Stimulated activated naive CD8-positive, alpha-beta T cell treated with anti-CD3 and anti-CD28 coated beads, Interleukin-15, Interleukin-2, amounts not matched to agents 100 ng/mL and 50 ng/mL, for 24 hours (primary cell): Measurements from ENCODE around the gene C4BPA.

Experiments
- H3K27ac Mint-ChIP-seq: one replicate; pipeline ENCODE4 v1.8.0; 2021; ENCODE audit warnings: mild to moderate bottlenecking, mixed read lengths
- H3K27me3 Mint-ChIP-seq: one replicate; pipeline ENCODE4 v1.8.0; 2021; ENCODE audit warnings: mixed read lengths
- H3K36me3 Mint-ChIP-seq: one replicate; pipeline ENCODE4 v1.8.0; 2021; ENCODE audit warnings: low read depth, mixed read lengths
- H3K4me1 Mint-ChIP-seq: one replicate; pipeline ENCODE4 v1.8.0; 2021; ENCODE audit warnings: low read depth, mixed read lengths
- H3K4me3 Mint-ChIP-seq: one replicate; pipeline ENCODE4 v1.8.0; 2021; ENCODE audit warnings: mild to moderate bottlenecking, mixed read lengths
- H3K9me3 Mint-ChIP-seq: one replicate; pipeline ENCODE4 v1.8.0; 2021; ENCODE audit warnings: mixed read lengths

C4BPA gene

GRCh38 chr1:207173396-207173795 is 69.4 kb downstream of the C4BPA start:
- H3K9me3 Mint-ChIP-seq, result no peaks in the 10 kb centered on the region
- no peaks in the 10 kb centered on the region for H3K4me1 Mint-ChIP-seq
- H3K27ac Mint-ChIP-seq, result no peak overlapping the region
- no peaks in the 10 kb centered on the region for H3K36me3 Mint-ChIP-seq
- no peaks in the 10 kb centered on the region for H3K27me3 Mint-ChIP-seq
- H3K4me3 Mint-ChIP-seq, result no peak overlapping the region

DNA sequence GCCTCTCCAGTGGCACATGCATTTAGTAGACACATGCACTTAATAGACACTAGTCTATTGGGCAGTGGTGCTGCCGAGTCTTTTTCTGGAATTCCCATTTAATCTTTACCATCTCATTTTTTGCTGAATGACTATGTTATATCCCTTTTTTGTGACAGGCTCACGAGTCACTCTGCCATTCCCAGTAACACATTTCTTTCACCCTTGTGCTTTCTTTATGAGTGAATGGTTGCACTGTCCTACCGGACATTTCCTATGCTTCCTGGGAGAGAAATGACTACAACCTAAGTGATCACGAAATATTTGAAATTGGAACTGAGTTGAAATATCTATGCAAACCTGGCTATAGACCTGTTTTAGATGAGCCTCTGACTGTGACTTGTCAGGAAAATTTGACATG is 70.9 kb downstream of the C4BPA start:
- no peak overlapping the region for H3K4me3 Mint-ChIP-seq
- no peaks in the 10 kb centered on the region for H3K9me3 Mint-ChIP-seq
- no peaks in the 10 kb centered on the region for H3K4me1 Mint-ChIP-seq
- no peaks in the 10 kb centered on the region for H3K36me3 Mint-ChIP-seq
- H3K27me3 Mint-ChIP-seq, result no peaks in the 10 kb centered on the region
- H3K27ac Mint-ChIP-seq, result no peak overlapping the region

DNA sequence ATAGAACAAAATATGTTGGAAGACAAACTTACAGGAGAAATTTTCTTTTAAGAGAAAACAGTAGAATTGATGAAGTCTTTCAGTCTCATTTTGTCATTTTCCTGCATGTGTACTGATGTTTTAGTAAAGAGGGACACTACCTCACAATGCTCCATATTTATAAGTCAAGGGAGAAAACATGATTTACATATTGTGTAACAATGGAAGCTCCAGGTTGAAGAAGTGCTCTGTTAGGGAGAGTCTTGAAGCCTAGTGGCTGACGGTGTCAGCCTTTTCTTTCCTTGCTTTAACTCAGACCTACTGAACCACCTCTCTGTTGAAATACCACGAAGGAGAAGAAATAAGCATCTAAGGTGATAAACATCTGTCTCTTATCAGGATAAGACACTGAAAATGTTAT is 75.0 kb downstream of the C4BPA start:
- H3K4me1 Mint-ChIP-seq, result no peaks in the 10 kb centered on the region

DNA sequence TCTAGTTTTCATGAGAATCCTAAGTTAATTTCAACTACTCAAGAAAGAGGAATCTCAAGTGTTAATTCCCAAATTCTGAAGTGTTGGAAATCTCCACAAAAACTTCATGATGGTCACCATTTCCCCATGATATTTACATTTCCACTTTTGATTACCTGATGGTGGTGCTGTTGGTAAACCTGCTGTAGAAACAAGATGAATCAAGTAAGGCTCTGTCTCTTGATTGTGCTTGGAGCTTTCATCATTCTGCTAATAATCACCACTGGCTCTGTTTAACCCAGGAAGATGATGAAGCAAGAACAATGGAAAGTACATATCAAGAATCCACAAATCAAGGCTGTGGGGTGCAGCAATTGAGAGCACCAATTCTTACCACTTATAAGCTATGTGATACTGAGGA is 77.8 kb downstream of the C4BPA start:
- no peak overlapping the region for H3K27ac Mint-ChIP-seq
- H3K4me1 Mint-ChIP-seq, result no peaks in the 10 kb centered on the region
- no peak overlapping the region for H3K4me3 Mint-ChIP-seq
- H3K36me3 Mint-ChIP-seq, result no peaks in the 10 kb centered on the region
- H3K9me3 Mint-ChIP-seq, result no peaks in the 10 kb centered on the region
- no peaks in the 10 kb centered on the region for H3K27me3 Mint-ChIP-seq

More for the DNA sequence above, 75.0 kb downstream of the C4BPA start:
- Mint-ChIP-seq H3K36me3 (no peaks in the 10 kb centered on the region), H3K4me3 (no peak overlapping the region), H3K27me3 (no peaks in the 10 kb centered on the region), H3K9me3 (no peaks in the 10 kb centered on the region), H3K27ac (no peak overlapping the region)

DNA sequence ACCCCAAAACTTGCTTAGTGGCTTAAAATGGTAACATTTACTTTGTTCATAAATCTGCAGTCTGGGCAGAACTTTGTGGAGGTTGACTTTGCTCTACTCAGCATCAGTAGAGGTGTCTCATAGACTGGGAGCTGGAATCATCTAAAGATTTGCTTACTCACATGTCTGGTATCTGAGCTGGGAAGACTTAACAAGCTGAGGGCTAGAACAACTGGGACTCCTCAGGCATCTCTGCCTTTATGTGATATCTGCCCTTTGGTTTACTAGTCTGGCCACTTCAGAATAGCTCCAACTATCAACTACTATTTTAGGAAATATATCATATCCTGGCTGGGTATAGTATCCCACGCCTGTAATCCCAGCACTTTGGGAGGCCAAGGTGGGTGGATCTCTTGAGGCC is 82.5 kb downstream of the C4BPA start:
- peaks cover 4% of the 10 kb centered on the region for H3K36me3 Mint-ChIP-seq
- peaks cover 12% of the 10 kb centered on the region for H3K9me3 Mint-ChIP-seq
- no peak overlapping the region for H3K4me3 Mint-ChIP-seq
- H3K27ac Mint-ChIP-seq, result no peak overlapping the region
- no peaks in the 10 kb centered on the region for H3K4me1 Mint-ChIP-seq
- H3K27me3 Mint-ChIP-seq, result no peaks in the 10 kb centered on the region

DNA sequence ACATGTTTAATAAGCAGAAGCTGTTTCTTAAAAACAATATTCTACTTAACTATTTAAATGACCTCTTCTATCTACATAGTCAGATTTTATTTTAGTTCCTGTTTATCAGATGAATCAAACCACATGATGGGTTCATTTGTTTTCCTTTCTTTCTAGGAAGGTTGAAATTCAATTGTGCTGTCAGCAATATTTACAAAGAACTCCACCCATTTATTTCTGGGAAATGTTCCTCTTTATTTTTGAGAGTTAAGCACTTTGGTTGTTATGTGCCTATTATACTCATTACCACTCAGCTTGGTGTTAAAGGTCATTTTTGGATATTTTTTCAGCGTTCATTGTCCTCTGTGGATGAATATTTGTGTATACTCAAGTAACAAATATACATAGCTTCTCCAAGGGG is 84.9 kb downstream of the C4BPA start:
- H3K9me3 Mint-ChIP-seq, result peaks cover 12% of the 10 kb centered on the region
- no peak overlapping the region for H3K4me3 Mint-ChIP-seq
- H3K36me3 Mint-ChIP-seq, result peaks cover 4% of the 10 kb centered on the region
- H3K27me3 Mint-ChIP-seq, result no peaks in the 10 kb centered on the region
- no peaks in the 10 kb centered on the region for H3K4me1 Mint-ChIP-seq
- H3K27ac Mint-ChIP-seq, result no peak overlapping the region

DNA sequence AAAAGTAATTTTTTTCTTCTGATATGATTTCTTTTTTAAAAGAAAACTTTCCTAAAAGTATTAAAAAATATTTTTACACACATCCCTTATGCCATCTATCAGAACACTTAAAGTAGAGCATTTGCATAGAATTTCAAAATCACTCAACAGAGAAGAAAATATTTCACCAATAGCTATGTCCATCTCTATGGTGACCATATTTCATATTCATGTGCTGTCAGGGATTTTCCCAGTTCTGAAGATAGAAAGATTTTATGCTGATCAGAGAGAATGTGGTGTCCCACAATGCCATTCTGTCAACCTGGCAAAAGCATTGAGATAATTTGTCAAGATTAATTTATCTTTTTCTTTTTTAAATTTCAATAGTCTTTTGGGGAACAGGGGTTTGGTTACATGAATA is 87.0 kb downstream of the C4BPA start:
- Mint-ChIP-seq H3K4me1 (no peaks in the 10 kb centered on the region), H3K27me3 (no peaks in the 10 kb centered on the region), H3K27ac (no peak overlapping the region)

DNA sequence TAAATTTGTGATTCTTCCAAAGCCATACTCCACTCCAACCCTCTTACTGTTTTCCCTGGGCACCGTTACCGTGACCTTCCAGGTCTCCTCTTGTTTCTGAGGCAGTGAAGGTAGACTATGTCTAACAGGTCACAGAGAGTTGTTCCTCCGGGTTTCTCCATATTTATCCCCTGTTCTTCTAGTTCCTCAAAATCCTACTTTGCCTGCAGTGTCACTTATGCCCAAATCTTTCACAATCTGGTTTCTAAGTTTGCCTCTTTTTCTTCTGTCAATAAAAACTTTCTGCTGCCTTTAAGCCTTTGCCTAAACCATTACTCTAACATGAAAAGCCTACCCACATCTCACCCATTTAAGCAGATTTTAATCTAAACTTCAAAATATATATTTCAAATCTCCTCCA is 87.7 kb downstream of the C4BPA start:
- Mint-ChIP-seq H3K4me3 (no peak overlapping the region), H3K27ac (no peak overlapping the region), H3K36me3 (peaks cover 4% of the 10 kb centered on the region), H3K4me1 (no peaks in the 10 kb centered on the region), H3K27me3 (no peaks in the 10 kb centered on the region), H3K9me3 (peaks cover 12% of the 10 kb centered on the region)

More for the DNA sequence above, 87.0 kb downstream of the C4BPA start:
- Mint-ChIP-seq H3K36me3 (peaks cover 4% of the 10 kb centered on the region), H3K9me3 (peaks cover 12% of the 10 kb centered on the region), H3K4me3 (no peak overlapping the region)

DNA sequence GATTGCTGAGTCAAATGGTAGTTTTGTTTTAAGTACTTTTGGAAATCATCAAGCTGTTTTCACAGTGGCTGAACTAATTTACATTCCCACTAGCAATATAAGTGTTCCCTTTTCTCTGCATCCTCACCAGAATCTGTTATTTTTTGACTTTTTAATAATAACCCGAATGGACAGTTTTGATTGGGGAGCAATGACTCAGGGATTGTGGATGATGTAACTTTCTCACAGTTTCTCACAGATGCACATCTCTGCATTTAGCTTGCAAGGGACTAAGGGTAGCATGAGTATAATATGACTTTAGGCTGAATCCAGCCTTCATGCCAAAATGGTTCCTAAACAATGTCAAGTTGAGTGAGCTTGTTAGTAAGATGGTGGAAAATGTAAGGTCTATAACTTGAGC is 90.2 kb downstream of the C4BPA start:
- Mint-ChIP-seq H3K4me1 (no peaks in the 10 kb centered on the region), H3K27me3 (peaks cover 6% of the 10 kb centered on the region), H3K4me3 (no peak overlapping the region)

More for the DNA sequence above, 90.2 kb downstream of the C4BPA start:
- Mint-ChIP-seq H3K36me3 (peaks cover 10% of the 10 kb centered on the region), H3K9me3 (peaks cover 15% of the 10 kb centered on the region), H3K27ac (no peak overlapping the region)
